T-helper 1 cell treated with Interleukin-12 subunit alpha and Interleukin-12 subunit beta and Interleukin-4 antibody, amounts not matched to agents 30 ng/mL and 1 ng/mL, for 36 hours (primary cell): ENCODE results near the gene MRPL10. TPM values are rescaled to one million over a fixed set of nuclear protein-coding genes. Genes with fewer than 3 reads are reported as not detected.

ENCODE experiments used
- intact Hi-C: fragments of 100-400 bp; cut with micrococcal nuclease; formaldehyde crosslinking; loops from one replicate; pipeline ENCODE4 v1.15.1; 2024
- total RNA-seq: library from RNA; stranded (reverse); gene quantifications from 2 replicates; pipeline ENCODE4 v1.2.3, GENCODE V29; 2022

Gene MRPL10
- total RNA-seq, 1 donor from 2014 or later: 40.5 TPM

GRCh38 chr17:47860386-47860785 is 29.0 kb upstream of the MRPL10 start:
- intact Hi-C loops: no loop called here

DNA sequence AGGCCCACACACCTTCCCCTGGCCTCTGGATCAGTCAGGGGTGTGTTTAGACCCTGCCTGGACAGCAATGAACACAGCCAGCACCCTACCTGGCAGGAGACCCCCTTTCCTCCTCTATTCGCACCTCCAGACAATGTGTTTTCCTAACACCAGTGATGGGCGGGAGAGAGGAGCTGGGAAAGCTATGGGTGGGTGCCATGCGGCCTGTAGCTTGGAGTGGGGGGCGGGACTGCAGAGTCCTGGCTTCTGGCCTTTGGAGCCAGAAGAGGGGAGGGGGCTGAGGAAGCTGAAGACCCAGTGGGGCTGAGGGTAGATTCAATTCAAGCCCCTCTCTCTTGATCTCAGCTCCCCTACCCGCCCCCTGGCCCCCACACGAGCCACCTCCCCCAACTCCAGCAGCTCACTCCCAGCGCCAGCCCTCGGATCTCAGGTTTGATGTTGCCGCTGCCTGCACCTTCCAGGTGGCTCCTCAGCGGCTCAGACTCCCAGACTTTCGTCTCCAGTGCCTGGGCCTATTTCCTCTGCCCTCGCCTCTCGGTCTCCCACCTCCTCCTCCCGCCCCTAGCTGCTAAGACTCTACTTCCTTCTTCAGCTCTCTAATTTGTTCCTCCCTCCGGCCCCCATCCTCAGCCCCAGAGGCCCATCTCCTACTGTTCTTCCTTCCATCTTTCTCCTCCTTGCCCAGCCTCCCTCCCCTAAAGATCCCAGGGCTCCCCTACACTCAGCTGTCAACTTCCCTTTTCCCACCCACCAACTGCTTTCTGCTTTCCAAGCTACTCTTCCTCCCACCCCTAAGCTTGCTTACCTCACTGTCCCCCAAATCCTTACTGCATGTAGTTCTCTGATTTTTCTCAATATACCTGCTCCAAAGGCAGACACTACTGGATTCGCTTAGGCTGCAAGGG is 26.5 kb upstream of the MRPL10 start:
- intact Hi-C loops: no loop called here

GRCh38 chr17:47856830-47857229 is 25.5 kb upstream of the MRPL10 start:
- intact Hi-C loops: no loop called here

GRCh38 chr17:47855737-47856136 is 24.4 kb upstream of the MRPL10 start:
- intact Hi-C loops: no loop called here

DNA sequence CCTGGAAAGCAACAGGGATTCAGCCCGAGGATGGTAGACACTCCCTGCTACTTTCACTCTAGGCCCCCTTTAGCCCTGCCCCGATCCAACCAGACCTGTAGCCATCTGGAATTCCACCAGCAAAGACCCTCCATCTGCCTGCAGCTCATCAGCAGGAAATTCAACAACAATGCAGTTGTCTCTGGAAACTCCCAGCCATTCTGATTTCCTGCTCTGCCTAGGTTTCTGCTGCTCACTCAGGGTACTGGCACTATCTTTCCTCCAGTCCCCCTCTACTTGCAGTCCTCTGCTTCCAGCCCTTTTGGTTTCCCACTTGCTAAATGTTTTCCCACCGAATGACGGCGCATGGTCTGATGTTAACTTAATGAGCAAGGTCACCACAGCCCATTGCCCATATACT is 22.3 kb upstream of the MRPL10 start:
- intact Hi-C loops: no loop called here

- intact Hi-C loops: loop anchor here (1.0 kb wide), 1 partner anchor 8 kb away; no protein-coding TSS in a partner anchor
Observed at GRCh38 chr17:47852113-47852949, 21.0 kb upstream of the MRPL10 start.

- intact Hi-C loops: loop anchor here (1.0 kb wide), 1 partner anchor 7 kb away; no protein-coding TSS in a partner anchor
Observed at GRCh38 chr17:47851764-47852112, 20.4 kb upstream of the MRPL10 start.

DNA sequence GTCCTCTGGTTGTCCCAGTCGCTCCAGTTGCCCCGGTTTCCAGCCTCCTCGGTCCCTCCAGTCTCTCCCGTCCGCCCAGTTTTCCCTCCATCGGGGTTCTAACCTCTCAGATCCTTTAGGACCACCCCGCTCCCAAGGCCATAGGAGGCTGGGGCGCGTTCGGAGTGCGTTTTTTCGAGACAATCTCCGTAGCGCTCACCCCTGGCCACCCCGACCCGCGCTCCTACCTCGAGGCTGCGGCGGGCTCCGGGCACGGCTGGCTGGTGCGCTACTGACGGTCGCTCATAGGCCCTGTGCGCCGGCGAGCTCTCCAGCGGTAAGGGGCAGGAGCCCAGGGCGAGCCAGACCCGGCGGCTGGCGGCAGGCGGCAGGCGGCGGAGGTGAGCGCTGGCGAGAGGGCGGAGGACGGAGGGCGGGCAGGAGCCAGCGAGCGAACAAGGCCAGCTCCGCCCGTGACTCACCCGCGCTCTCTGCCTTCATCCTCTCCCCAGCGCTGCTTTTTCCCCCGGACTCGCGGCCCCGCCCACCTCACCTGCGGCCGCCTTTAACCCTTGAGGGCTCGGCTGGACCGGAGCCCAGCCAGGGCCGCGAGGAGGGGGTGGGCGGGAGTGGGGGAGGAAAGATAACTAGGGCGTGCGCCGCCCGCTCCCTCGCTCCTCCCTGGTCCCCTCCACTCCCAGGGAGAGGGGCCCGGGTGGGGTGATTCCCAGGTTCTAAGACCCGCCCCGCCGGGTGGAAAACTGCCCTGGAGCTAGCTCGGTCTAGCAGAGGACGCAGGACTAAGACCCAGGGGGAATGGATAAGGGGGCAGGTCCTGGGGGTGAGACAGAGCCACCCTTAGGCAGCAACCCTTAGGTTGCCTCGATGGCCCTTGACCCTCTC is 19.6 kb upstream of the MRPL10 start, which contains the start of gene SP6:
Gene SP6 (minus strand): TSS at position 472 of the 882 bp plus-strand sequence. CDS start 2,734 bp downstream, outside the sequence.
- intact Hi-C loops: no loop called here

DNA sequence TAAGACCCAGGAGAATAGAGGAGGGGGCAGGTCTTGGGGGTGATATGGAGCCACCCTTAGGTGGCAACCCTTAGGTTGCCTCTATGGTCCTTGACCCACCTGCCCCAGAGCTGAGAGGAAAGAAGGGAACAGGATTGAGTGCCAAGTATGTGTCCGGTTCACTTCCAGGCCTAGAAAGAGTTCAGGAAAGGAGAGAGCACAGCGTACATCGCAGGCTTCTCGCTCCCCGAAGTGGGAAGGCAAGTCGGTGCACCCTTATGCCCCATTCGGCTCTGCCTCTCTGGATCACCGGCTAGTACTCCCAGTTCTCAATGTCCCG is 19.0 kb upstream of the MRPL10 start:
- intact Hi-C loops: no loop called here

- intact Hi-C loops: no loop called here
Observed at GRCh38 chr17:47848198-47848513, 16.8 kb upstream of the MRPL10 start.

GRCh38 chr17:47847341-47848197 is 16.2 kb upstream of the MRPL10 start:
- intact Hi-C loops: no loop called here

GRCh38 chr17:47846716-47847340 is 15.5 kb upstream of the MRPL10 start:
- intact Hi-C loops: no loop called here

GRCh38 chr17:47845716-47846075 is 14.4 kb upstream of the MRPL10 start:
- intact Hi-C loops: no loop called here

DNA sequence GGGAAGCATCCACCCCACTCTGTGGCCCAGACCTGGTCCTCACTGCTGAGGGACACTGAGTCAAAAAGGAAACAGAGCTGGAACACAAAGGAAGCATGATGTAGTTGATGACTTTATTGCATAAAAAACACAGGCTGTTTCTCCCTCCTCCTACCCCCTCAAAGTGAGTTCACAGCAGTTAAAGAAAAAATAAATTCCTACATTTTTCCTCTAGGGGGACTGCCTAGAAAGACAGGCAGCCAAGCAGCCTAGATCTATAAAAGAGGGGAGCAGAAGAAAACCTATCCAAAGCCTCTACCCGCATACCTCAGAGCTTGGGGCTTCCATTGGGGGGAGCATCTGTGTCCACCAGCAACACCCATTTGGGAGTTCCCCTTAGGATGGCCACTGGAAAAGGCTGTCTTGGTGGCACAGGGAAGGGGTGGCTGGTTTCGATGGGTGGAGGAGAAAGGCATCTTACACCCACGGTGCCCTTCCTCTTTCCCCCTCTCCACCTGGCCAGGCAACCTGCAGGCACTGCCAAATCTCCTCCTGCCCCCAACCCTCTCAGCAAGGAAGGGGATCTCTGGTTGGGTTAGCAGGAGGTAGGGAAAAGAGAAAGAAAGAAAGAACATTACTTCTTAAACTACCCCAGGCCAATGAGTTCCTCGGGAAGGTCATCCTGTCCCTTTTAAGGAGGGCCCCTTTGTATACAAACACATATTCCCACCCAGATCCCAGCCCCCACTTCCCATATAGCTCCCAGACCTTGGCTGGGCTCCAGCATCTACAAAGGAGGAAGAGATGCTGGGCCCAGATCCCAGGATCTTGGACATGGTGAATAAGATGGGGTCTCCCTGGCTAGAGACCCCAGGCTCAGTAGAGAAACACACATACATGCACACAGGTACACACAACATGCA is 13.7 kb upstream of the MRPL10 start:
- intact Hi-C loops: loop anchor here (1.0 kb wide), 1 partner anchor 7 kb away; no protein-coding TSS in a partner anchor

DNA sequence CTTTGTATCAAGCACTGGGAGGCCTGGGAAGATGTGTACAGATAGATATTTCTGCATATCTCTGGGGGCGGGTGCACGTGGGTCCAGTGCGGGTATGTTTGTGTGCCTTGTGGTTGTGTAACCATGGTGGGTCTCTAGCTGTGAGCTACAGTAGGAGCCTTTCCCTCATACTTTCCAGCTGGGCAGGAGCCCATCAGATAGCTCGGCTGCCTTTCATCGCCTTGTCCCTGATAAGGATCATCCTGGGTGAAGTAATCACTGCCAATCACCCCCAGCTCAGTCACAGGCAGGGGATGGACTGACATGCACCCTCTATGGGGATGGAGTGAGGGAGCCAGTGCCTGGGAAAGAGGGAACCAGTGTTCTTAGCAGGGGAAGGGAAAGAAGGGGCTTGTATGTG is 12.9 kb upstream of the MRPL10 start:
- intact Hi-C loops: loop anchor here (1.0 kb wide), 1 partner anchor 8 kb away; no protein-coding TSS in a partner anchor

DNA sequence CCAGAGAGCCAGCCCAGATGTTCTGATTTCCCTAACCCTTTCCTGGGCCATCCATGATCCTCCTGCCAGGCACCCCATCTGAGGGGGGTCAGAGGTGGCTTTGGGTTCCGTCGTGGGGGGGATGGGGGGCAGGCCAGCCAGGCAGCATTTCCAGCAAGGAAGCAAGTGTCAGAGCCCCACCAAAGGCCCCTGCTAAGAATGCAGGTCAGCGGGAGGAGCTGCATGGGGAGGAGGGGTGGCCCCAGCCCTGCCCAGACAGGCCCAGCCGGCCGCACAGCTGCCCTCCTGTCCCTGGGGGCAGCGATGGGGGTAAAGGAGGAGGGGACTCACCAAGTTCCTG is 12.0 kb upstream of the MRPL10 start:
- intact Hi-C loops: no loop called here

- intact Hi-C loops: loop anchor here (1.0 to 2.0 kb wide), 6 partner anchors 10 to 183 kb away; partner anchors contain the start of genes LRRC46, MRPL10 and PNPO
Observed at GRCh38 chr17:47841488-47842291, 10.3 kb upstream of the MRPL10 start.
